Adrenal gland (tissue), 12 donors: ENCODE data around the gene EZR. TPM values are rescaled to one million over a fixed set of nuclear protein-coding genes. Genes with fewer than 3 reads are reported as not detected.

Experiments used
- DNase-seq, 7 donors: peaks; one replicate each; pipeline ENCODE4 v3.0.0-alpha.2; 2019 to 2020
- H3K27ac ChIP-seq, 5 donors: fragments of 200-600 bp; sonication (generic) in 4 of 5; 1 replicate in 3 of 5; 2 replicates in 2 of 5; pipeline versions ENCODE4 v1.5.1 to v1.8.0; 2016 to 2020; ENCODE audit warnings: mild to moderate bottlenecking in 1 of 5
- H3K27me3 ChIP-seq: fragments of 200-600 bp; 2 replicates; pipeline ENCODE4 v1.8.0; 2021
- H3K36me3 ChIP-seq, 2 donors: fragments of 200-600 bp; replicated peaks in 1 of 2; 1 replicate in 1 of 2; 2 replicates in 1 of 2; pipeline versions ENCODE4 v1.5.1 to v1.8.0; 2018 to 2022
- H3K4me1 ChIP-seq, 2 donors: fragments of 200-600 bp; replicated peaks in 1 of 2; 1 replicate in 1 of 2; 2 replicates in 1 of 2; pipeline versions ENCODE4 v1.5.1 to v1.8.0; 2018 to 2021
- H3K4me3 ChIP-seq, 4 donors: fragments of 200-600 bp; sonication (generic) in 3 of 4; one replicate each; pipeline ENCODE4 v1.5.1; 2016 to 2018
- H3K9me3 ChIP-seq, 3 donors: fragments of 200-600 bp; sonication (generic) in 1 of 3; replicated peaks in 1 of 3; 1 replicate in 2 of 3; 2 replicates in 1 of 3; pipeline versions ENCODE4 v1.5.1 to v1.8.0; 2016 to 2021
- CTCF ChIP-seq, 6 experiments: fragments of 450-650 bp in 4 of 6; fragments of 200-600 bp in 2 of 6; sonication (generic) in 1 of 6; IDR thresholded peaks; 1 replicate in 5 of 6; 2 replicates in 1 of 6; pipeline versions ENCODE4 v1.5.1 to v1.8.0; 2016 to 2021; ENCODE audit warnings: antibody characterized with exemption in 6 of 6, mild to moderate bottlenecking in 2 of 6, moderate library complexity in 1 of 6
- POLR2A ChIP-seq, 2 donors: fragments of 450-650 bp; IDR thresholded peaks; one replicate each; pipeline ENCODE4 v1.6.1; 2017; ENCODE audit warnings: antibody characterized with exemption in 2 of 2, mild to moderate bottlenecking in 2 of 2, moderate library complexity in 1 of 2
- WGBS, 4 donors: extraction: QIAGEN DNeasy Blood & Tissue Kit in 2 of 4; methylation state at CpG; one replicate each; pipeline versions ENCODE4 v1.1.5 to v1.1.7; 2013 to 2017; 5-methylcytosine and 5-hydroxymethylcytosine counted together
- intact Hi-C, 2 donors: fragments of 100-400 bp; cut with DNase I; formaldehyde crosslinking; loops; one replicate each; pipeline versions ENCODE4 v1.14.1 to v1.15.0; 2022 to 2023
- polyA plus RNA-seq, 3 donors: library from polyadenylated mRNA; stranded (reverse); fragments of 200-250 nt in 2 of 3; fragments of 350-450 nt in 1 of 3; fragmentation: Illumina TruSeq in 1 of 3; extraction: RNeasy Lipid Tissue Mini Kit (QIAGEN cat#74804) in 1 of 3; gene quantifications; one replicate each; pipeline ENCODE4 v1.2.3, GENCODE V29; 2013 to 2014
- total RNA-seq, 9 donors: library from RNA; depleted of rRNA in 4 of 9; stranded (reverse); fragments of >200 nt in 4 of 9; fragments of 120-200 nt in 1 of 9; fragmentation: NEBNext Ultra II Directional in 1 of 9; extraction: Animal tissue kit (Norgen Biotek cat#: 25700) in 1 of 9; gene quantifications; one replicate each; pipeline versions ENCODE4 v1.1.0 to v1.2.4, GENCODE V29; 2013 to 2023
- donor health status: healthy with polysubstance abuse.
- donor health status: Bipolar disorder and iron deficiency.
- donor health status: DM: yes; HTN: yes; CAD: no.
- donor health status: DM: no; HTN: no; CAD: no.
- donor health status: DM: no; HTN: no; CAD: no.
- donor health status: DM: yes; HTN: yes; CAD: no.

The EZR gene
- total and polyA plus RNA-seq, 12 donors: 80.3 to 476 (median 342) TPM

DNA sequence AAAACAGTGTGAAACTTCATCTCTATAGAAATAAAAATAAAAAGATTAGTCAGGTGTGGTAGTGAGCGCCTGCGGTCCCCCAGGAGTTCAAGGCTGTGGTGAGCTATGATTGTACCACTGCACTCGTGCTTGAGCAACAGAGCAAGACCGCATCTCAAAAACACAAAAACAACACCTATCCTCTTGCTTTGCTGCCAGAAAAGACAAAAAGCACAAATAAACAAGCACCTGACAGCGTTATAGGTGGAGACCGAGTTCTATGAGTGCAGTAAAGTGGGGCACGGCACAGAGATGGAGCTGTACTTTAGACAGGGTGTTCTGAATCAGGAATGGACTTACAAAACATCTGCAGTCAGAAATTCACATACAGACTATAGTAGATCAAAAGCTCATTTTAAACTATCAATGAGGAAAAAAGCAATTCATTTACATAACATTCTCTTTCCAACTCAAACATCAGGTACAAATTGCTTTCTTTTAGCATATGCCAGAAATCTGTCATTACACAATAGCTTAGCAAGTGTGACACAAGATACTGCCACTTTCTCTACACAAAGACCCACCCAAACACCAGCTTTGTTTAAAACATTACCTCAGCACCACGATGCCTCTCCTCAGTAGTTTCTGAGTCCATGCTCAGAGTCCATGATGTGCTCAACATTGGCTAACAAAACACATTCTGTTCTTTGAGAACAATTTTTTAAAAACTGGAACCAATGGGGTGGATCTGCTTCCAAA lies 10.1 kb downstream of the EZR start:
- TF ChIP-seq POLR2A (IDR thresholded peaks at IDR 0.05) (no peak), CTCF (IDR thresholded peaks at IDR 0.05) (no peak)
- H3K27me3 ChIP-seq: no peaks in the 10 kb centered on the region
- peaks cover 42 to 77% of the 10 kb centered on the region in 2 donors for H3K4me1 ChIP-seq
- whole genome bisulfite sequencing, 4 donors: 47 to 64% (median 53%) methylated on average over 8 of the region's 8 CpGs
- no peaks in the 10 kb centered on the region for H3K9me3 ChIP-seq
- peak in 5 of 7 donors; percentile 34 to 54 (median 51) for DNase-seq
- H3K36me3 ChIP-seq: no peaks in the 10 kb centered on the region
- H3K27ac ChIP-seq: peak overlapping the region in 3 of 5 donors; percentile 36 to 62 (median 55)
- H3K4me3 ChIP-seq: no peak overlapping the region
- intact Hi-C loops: no loop called here

DNA sequence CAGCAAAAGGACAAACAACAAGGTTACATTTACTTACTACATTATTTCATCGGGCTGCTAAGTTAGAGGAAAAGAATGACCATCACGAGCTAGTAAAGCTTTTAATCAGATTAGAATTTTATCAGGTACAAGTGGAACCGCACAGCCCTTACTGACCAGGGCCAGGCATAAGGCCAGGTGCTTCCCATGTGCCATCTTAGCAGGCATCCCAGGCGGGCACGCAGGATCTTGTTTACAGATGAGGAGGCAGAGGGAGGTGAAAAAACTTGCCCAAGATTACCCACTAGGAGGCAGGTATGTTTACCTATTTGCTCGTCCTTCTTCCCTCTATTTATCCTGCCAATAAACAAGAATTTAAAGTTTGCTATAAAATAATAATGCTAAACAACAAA lies 10.7 kb downstream of the EZR start:
- TF ChIP-seq POLR2A (IDR thresholded peaks at IDR 0.05): no peak
- no peak for TF ChIP-seq CTCF (IDR thresholded peaks at IDR 0.05)
- peak in 2 of 7 donors; percentile 15 to 44 for DNase-seq
- H3K36me3 ChIP-seq: no peaks in the 10 kb centered on the region
- WGBS, 4 donors: 77 to 82% (median 79%) methylated on average over 6 of the region's 6 CpGs
- no peaks in the 10 kb centered on the region for H3K9me3 ChIP-seq
- peak overlapping the region in 3 of 5 donors; percentile 30 to 62 (median 36) for H3K27ac ChIP-seq
- no peak overlapping the region for H3K4me3 ChIP-seq
- H3K4me1 ChIP-seq: peaks cover 44 to 77% of the 10 kb centered on the region in 2 donors
- intact Hi-C loops: no loop called here
- H3K27me3 ChIP-seq: no peaks in the 10 kb centered on the region

GRCh38 chr6:158807515-158808441 lies 11.4 kb downstream of the EZR start:
- Histone ChIP-seq H3K4me3 (no peak overlapping the region), H3K4me1 (peaks cover 47 to 77% of the 10 kb centered on the region in 2 donors), H3K36me3 (no peaks in the 10 kb centered on the region), H3K9me3 (no peaks in the 10 kb centered on the region), H3K27ac (peak overlapping the region in 3 of 5 donors; percentile 30 to 62 (median 36)), H3K27me3 (no peaks in the 10 kb centered on the region)
- 62 to 75% (median 68%) methylated on average over 8 of the region's 8 CpGs for WGBS, 4 donors
- intact Hi-C loops: no loop called here
- peak in 1 of 7 donors; percentile 38 for DNase-seq
- TF ChIP-seq CTCF (IDR thresholded peaks at IDR 0.05) (no peak), POLR2A (IDR thresholded peaks at IDR 0.05) (no peak)

DNA sequence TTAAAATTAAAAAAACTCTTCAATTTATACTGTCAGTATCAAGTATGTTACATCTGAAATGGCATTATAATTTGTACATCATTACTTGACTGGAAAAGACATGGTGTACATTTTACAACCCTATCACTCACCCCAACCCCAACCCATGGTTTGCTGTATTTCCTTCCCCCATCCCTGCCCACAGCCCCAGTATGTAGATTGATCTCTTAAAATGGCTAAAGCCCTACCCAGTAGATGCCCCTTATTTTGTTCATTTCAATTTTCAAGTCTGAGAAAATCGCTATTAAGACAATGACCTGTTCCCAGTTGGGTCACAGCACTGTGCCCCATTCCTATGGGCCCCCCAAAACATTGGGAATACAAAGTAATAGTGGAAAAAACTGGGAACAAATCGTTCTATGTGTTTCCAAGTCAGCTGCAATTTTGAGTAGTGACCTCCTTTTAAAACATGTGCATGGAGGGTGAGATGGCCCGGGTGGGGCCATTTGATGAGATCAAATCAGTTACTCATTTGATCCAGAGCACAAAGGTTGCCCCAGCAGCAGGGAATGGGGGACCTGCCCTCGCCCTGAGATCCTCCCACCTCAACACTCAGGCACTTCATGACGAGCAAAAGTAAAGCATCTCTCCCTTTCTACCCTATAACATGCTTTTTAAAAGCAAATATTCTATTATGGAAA lies 13.3 kb downstream of the EZR start:
- 85 to 92% (median 87%) methylated on average over 5 of the region's 5 CpGs for WGBS, 4 donors
- peak in 1 of 7 donors; percentile 47 for DNase-seq
- peak overlapping the region in 1 of 5 donors; percentile 23 for H3K27ac ChIP-seq
- no peaks in the 10 kb centered on the region for H3K27me3 ChIP-seq
- intact Hi-C loops: no loop called here
- no peaks in the 10 kb centered on the region for H3K9me3 ChIP-seq
- H3K4me1 ChIP-seq: peaks cover 55 to 79% of the 10 kb centered on the region in 2 donors
- H3K4me3 ChIP-seq: no peak overlapping the region
- H3K36me3 ChIP-seq: no peaks in the 10 kb centered on the region
- TF ChIP-seq CTCF (IDR thresholded peaks at IDR 0.05) (no peak), POLR2A (IDR thresholded peaks at IDR 0.05) (no peak)
